PC-9 (cell line): ENCODE data around the gene CYP2C19.

ENCODE experiments used
- EZH2 ChIP-seq: fragments of 200-600 bp; sonication (generic); IDR thresholded peaks from 2 replicates; pipeline ENCODE4 v1.8.0; 2017; ENCODE audit warnings: antibody characterized with exemption, low read depth
- TF ChIP-seq, protein P1 (sequence below): fragments of 200-600 bp; sonication (generic); conservative IDR thresholded peaks from 2 replicates; pipeline ENCODE4 v1.6.1; 2017; ENCODE audit warnings: mixed run types, antibody characterized with exemption, mild to moderate bottlenecking, moderate library complexity

DNA sequence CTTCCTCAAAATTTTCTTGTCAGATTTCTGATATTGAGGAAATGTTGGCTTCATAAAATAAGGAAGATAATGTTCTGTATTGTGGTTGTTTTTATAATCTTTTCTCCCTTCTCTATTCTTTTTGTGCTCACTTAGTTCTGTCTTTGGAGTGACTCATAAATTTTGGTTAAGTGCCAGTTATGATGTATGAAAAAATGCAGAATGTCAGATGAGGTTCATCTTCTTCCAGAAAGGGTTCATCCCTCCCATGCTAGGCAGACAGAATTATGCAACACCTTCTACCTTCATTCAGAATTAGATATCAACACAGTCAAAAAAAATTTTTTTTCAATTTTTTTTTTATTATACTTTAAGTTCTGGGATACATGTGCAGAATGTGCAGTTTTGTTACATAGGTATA is 36.6 kb upstream of the CYP2C19 start:
- TF ChIP-seq, protein P1, sequence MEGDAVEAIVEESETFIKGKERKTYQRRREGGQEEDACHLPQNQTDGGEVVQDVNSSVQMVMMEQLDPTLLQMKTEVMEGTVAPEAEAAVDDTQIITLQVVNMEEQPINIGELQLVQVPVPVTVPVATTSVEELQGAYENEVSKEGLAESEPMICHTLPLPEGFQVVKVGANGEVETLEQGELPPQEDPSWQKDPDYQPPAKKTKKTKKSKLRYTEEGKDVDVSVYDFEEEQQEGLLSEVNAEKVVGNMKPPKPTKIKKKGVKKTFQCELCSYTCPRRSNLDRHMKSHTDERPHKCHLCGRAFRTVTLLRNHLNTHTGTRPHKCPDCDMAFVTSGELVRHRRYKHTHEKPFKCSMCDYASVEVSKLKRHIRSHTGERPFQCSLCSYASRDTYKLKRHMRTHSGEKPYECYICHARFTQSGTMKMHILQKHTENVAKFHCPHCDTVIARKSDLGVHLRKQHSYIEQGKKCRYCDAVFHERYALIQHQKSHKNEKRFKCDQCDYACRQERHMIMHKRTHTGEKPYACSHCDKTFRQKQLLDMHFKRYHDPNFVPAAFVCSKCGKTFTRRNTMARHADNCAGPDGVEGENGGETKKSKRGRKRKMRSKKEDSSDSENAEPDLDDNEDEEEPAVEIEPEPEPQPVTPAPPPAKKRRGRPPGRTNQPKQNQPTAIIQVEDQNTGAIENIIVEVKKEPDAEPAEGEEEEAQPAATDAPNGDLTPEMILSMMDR: no peak
- no peak for TF ChIP-seq EZH2
